ENCODE measurements around the gene ATP4A.
A peak's percentile ranks its signal among the peaks of the same experiment; 100 is the strongest.
"Not testable (repeated sequence)": the region's sequence is repeated elsewhere in the genome, so short reads cannot be mapped to it uniquely, and the experiment has no call there.

The ATP4A gene

DNA sequence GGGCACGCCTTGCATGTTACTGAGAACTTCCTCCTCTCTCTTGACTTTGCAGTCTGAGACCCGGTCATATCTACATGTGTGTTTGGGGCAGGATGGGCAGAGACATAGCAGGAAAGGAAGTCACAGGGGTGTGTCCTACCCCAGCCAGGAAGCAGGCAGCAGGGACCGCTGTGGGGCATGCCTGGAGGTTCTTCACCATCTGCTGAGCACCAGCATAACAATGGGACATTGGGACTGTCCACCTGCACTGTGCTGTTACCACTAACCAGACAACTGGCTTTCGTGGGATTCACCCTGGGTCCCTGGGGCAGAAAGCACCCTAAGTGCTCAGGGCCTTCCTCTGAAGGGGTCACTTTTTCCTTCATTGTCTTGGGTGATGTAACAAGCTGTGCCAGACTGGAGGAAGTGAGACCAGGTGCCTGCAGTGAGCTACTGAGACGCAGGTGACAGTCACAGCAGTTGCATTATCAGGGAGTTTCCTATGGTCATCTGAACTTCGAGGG is 46.4 kb upstream of the ATP4A start:
- Histone ChIP-seq H3F3A (ENCODE audit: low read depth) (no peaks in the 10 kb centered on the region), H4K20me1 (ENCODE audit: insufficient read depth, low read length, poor library complexity, severe bottlenecking) (no peaks in the 10 kb centered on the region), H3K79me2 (ENCODE audit: insufficient read depth, low read length) (peaks cover 14% of the 10 kb centered on the region), H3K9ac (ENCODE audit: low read depth, low read length, poor library complexity, severe bottlenecking) (no peak overlapping the region), H3K4me1 (ENCODE audit: insufficient read depth, low read length, poor library complexity, severe bottlenecking) (peaks cover 18% of the 10 kb centered on the region), H2AFZ (ENCODE audit: low read length) (peak overlapping the region; percentile 60; the same call in 1 of the 2 replicates), H3K4me2 (ENCODE audit: low read depth, low read length, poor library complexity, severe bottlenecking) (no peak overlapping the region), H3K36me3 (ENCODE audit: insufficient read depth, low read length) (no peaks in the 10 kb centered on the region), H3K27me3 (ENCODE audit: insufficient read depth, low read length, poor library complexity, severe bottlenecking) (no peaks in the 10 kb centered on the region), H3K9me3 (ENCODE audit: insufficient read depth, low read depth, low read length) (no peaks in the 10 kb centered on the region; the same call in 1 of the 2 replicates), H3K9me2 (replicated peaks; ENCODE audit: low read depth, low read length) (no peaks in the 10 kb centered on the region), H3K4me3 (ENCODE audit: low read length, poor library complexity, severe bottlenecking) (no peak overlapping the region)
- no peak for TF ChIP-seq EZH2phosphoT487 (IDR thresholded peaks at IDR 0.05; ENCODE audit: borderline replicate concordance)
- TF ChIP-seq, protein P1, sequence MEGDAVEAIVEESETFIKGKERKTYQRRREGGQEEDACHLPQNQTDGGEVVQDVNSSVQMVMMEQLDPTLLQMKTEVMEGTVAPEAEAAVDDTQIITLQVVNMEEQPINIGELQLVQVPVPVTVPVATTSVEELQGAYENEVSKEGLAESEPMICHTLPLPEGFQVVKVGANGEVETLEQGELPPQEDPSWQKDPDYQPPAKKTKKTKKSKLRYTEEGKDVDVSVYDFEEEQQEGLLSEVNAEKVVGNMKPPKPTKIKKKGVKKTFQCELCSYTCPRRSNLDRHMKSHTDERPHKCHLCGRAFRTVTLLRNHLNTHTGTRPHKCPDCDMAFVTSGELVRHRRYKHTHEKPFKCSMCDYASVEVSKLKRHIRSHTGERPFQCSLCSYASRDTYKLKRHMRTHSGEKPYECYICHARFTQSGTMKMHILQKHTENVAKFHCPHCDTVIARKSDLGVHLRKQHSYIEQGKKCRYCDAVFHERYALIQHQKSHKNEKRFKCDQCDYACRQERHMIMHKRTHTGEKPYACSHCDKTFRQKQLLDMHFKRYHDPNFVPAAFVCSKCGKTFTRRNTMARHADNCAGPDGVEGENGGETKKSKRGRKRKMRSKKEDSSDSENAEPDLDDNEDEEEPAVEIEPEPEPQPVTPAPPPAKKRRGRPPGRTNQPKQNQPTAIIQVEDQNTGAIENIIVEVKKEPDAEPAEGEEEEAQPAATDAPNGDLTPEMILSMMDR (conservative IDR thresholded peaks at IDR 0.05; ENCODE audit: low read length), result no peak

DNA sequence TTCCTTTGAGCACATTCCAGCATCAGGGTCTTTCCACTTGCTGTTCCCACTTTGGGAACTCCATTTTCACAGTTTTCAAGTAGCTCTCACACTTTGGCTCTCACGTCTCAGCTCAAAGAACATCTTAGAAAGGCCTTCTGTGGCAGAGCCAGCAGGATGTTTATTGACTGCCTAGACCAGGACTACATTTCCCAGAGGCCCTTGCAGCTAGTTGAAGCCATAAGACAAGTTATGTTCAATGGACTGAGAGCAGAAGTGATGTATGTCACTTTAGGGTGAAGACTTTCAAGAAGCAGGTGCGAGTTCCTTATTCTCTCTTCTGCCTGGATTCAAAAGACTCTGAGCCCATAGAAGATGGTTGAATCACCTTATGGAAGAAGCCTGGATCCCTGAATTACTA is 44.8 kb upstream of the ATP4A start:
- H3K9ac ChIP-seq (ENCODE audit: low read depth, low read length, poor library complexity, severe bottlenecking), result no peak overlapping the region
- H3K4me3 ChIP-seq (ENCODE audit: low read length, poor library complexity, severe bottlenecking), result no peak overlapping the region
- no peaks in the 10 kb centered on the region; the same call in 1 of the 2 replicates for H3K9me3 ChIP-seq (ENCODE audit: insufficient read depth, low read depth, low read length)
- H3F3A ChIP-seq (ENCODE audit: low read depth), result no peaks in the 10 kb centered on the region
- no peak overlapping the region for H3K4me2 ChIP-seq (ENCODE audit: low read depth, low read length, poor library complexity, severe bottlenecking)
- H3K79me2 ChIP-seq (ENCODE audit: insufficient read depth, low read length), result peaks cover 6% of the 10 kb centered on the region; the same call in 1 of the 2 replicates
- H3K27me3 ChIP-seq (ENCODE audit: insufficient read depth, low read length, poor library complexity, severe bottlenecking), result no peaks in the 10 kb centered on the region
- no peak overlapping the region for H2AFZ ChIP-seq (ENCODE audit: low read length)
- TF ChIP-seq, protein P1 (conservative IDR thresholded peaks at IDR 0.05; ENCODE audit: low read length), result no peak
- TF ChIP-seq EZH2phosphoT487 (IDR thresholded peaks at IDR 0.05; ENCODE audit: borderline replicate concordance), result no peak
- H3K9me2 ChIP-seq (replicated peaks; ENCODE audit: low read depth, low read length), result no peaks in the 10 kb centered on the region
- peaks cover 11% of the 10 kb centered on the region for H3K4me1 ChIP-seq (ENCODE audit: insufficient read depth, low read length, poor library complexity, severe bottlenecking)
- H4K20me1 ChIP-seq (ENCODE audit: insufficient read depth, low read length, poor library complexity, severe bottlenecking), result no peaks in the 10 kb centered on the region
- H3K36me3 ChIP-seq (ENCODE audit: insufficient read depth, low read length), result no peaks in the 10 kb centered on the region

- Histone ChIP-seq H3K9me3 (ENCODE audit: insufficient read depth, low read depth, low read length) (no peaks in the 10 kb centered on the region; the same call in 1 of the 2 replicates), H3K36me3 (ENCODE audit: insufficient read depth, low read length) (no peaks in the 10 kb centered on the region), H4K20me1 (ENCODE audit: insufficient read depth, low read length, poor library complexity, severe bottlenecking) (no peaks in the 10 kb centered on the region), H3K4me2 (ENCODE audit: low read depth, low read length, poor library complexity, severe bottlenecking) (no peak overlapping the region), H2AFZ (ENCODE audit: low read length) (no peak overlapping the region), H3K9ac (ENCODE audit: low read depth, low read length, poor library complexity, severe bottlenecking) (no peak overlapping the region), H3K27me3 (ENCODE audit: insufficient read depth, low read length, poor library complexity, severe bottlenecking) (no peaks in the 10 kb centered on the region), H3K79me2 (ENCODE audit: insufficient read depth, low read length) (peaks cover under 1% of the 10 kb centered on the region; the same call in 1 of the 2 replicates), H3K4me1 (ENCODE audit: insufficient read depth, low read length, poor library complexity, severe bottlenecking) (peaks cover 6% of the 10 kb centered on the region), H3F3A (ENCODE audit: low read depth) (no peaks in the 10 kb centered on the region), H3K9me2 (replicated peaks; ENCODE audit: low read depth, low read length) (no peaks in the 10 kb centered on the region), H3K4me3 (ENCODE audit: low read length, poor library complexity, severe bottlenecking) (no peak overlapping the region)
- TF ChIP-seq, protein P1 (conservative IDR thresholded peaks at IDR 0.05; ENCODE audit: low read length), result no peak
- no peak for TF ChIP-seq EZH2phosphoT487 (IDR thresholded peaks at IDR 0.05; ENCODE audit: borderline replicate concordance)
These were observed 44.2 kb upstream of the ATP4A start for GRCh38 chr19:35607661-35608060.

GRCh38 chr19:35607170-35607569 is 43.7 kb upstream of the ATP4A start:
- H3K4me3 ChIP-seq (ENCODE audit: low read length, poor library complexity, severe bottlenecking); H3K27me3 ChIP-seq (ENCODE audit: insufficient read depth, low read length, poor library complexity, severe bottlenecking); H3K9me2 ChIP-seq (replicated peaks; ENCODE audit: low read depth, low read length); H3K36me3 ChIP-seq (ENCODE audit: insufficient read depth, low read length); H2AFZ ChIP-seq (ENCODE audit: low read length); H3K9ac ChIP-seq (ENCODE audit: low read depth, low read length, poor library complexity, severe bottlenecking); H3K79me2 ChIP-seq (ENCODE audit: insufficient read depth, low read length); H3F3A ChIP-seq (ENCODE audit: low read depth); H4K20me1 ChIP-seq (ENCODE audit: insufficient read depth, low read length, poor library complexity, severe bottlenecking); H3K4me1 ChIP-seq (ENCODE audit: insufficient read depth, low read length, poor library complexity, severe bottlenecking); H3K4me2 ChIP-seq (ENCODE audit: low read depth, low read length, poor library complexity, severe bottlenecking); H3K9me3 ChIP-seq (ENCODE audit: insufficient read depth, low read depth, low read length): not testable (repeated sequence)

GRCh38 chr19:35604436-35604835 is 41.0 kb upstream of the ATP4A start:
- not testable (repeated sequence) for H4K20me1 ChIP-seq (ENCODE audit: insufficient read depth, low read length, poor library complexity, severe bottlenecking); H3K9me3 ChIP-seq (ENCODE audit: insufficient read depth, low read depth, low read length); H3K4me3 ChIP-seq (ENCODE audit: low read length, poor library complexity, severe bottlenecking); H3K4me1 ChIP-seq (ENCODE audit: insufficient read depth, low read length, poor library complexity, severe bottlenecking); H2AFZ ChIP-seq (ENCODE audit: low read length); H3K79me2 ChIP-seq (ENCODE audit: insufficient read depth, low read length); H3K9me2 ChIP-seq (replicated peaks; ENCODE audit: low read depth, low read length); H3K36me3 ChIP-seq (ENCODE audit: insufficient read depth, low read length); H3K27me3 ChIP-seq (ENCODE audit: insufficient read depth, low read length, poor library complexity, severe bottlenecking); H3K4me2 ChIP-seq (ENCODE audit: low read depth, low read length, poor library complexity, severe bottlenecking); H3K9ac ChIP-seq (ENCODE audit: low read depth, low read length, poor library complexity, severe bottlenecking); H3F3A ChIP-seq (ENCODE audit: low read depth)

All from Loucy (cell line).